HG03095 (cell line): ENCODE measurements around the gene ABLIM2.

Experiments
- ATAC-seq: cut with Tn5 transposase; IDR thresholded peaks from one replicate; pipeline ENCODE4 v1.9.1; 2021; ENCODE audit warnings: moderate library complexity; ENCODE audit not compliant: unreplicated experiment

ABLIM2 gene

DNA sequence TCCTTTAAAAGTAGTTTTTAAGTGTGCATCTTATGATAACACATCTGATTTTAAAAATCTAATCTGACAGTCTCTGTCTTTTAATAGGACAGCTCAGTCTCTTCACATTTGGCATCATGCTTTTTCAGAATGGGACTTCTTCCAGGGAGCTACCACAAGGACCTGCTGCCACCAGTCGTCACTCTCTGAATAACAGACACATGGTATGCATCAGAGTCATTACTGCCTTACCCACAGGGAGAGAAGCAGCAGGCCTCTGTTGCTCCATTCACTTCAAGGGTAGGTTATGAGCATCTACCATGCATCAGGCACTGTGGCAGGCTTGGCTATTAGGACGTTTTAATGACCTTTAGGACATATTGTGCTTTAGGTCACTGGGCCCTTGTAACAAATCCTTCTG is 169.0 kb downstream of the ABLIM2 start:
- ATAC-seq = no peak

GRCh38 chr4:7988437-7988836 is 170.2 kb downstream of the ABLIM2 start:
- ATAC-seq = no peak

- no peak for ATAC-seq
Observed at GRCh38 chr4:7987148-7987989, 171.2 kb downstream of the ABLIM2 start.

DNA sequence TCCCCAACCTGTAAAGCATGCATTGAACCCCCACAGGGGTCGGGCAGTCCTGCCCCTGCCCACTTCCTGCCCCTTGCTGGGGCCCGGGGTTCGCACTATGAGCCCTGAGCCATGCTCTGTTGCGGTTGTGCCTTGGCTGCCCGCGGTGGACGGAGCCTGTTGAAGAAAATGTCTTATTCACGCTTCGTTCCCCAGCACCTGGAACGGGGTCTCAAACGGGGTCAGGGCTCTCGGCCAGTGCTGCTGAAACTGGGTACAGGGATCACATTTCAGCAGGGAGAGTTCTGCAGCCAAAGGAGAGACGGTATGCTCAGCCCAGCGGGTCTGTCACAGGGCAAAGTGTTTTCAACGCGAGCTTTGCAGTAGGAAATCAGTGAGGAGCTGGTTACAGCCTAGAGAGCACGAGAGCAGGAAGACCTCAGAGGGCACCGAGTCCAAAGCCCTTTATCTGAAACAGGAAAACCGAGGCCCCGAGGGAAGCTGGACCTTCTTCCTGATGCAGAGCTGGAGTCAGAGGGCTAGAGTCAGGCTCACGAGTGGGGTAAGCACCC is 172.6 kb downstream of the ABLIM2 start:
- no peak for ATAC-seq

DNA sequence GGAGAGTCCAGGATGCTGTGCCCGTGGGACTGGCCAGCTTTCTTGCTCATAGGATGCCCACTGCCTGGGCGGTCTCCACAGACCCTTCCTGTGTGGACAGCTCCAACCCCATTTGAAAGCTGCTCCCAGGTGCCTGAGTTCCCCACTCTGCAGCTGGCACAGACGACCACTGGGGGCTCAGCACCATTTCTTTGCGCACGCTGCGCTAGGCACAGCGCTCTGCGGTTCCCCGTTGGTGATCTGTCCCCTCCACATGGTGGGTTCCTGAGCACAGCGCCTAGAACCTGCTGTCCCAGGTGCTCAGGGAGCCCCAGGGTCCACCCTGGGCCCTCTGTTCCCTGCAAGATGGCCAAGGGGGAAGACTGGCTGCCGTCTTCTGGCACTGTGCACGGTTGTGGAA is 173.5 kb downstream of the ABLIM2 start:
- ATAC-seq = no peak

DNA sequence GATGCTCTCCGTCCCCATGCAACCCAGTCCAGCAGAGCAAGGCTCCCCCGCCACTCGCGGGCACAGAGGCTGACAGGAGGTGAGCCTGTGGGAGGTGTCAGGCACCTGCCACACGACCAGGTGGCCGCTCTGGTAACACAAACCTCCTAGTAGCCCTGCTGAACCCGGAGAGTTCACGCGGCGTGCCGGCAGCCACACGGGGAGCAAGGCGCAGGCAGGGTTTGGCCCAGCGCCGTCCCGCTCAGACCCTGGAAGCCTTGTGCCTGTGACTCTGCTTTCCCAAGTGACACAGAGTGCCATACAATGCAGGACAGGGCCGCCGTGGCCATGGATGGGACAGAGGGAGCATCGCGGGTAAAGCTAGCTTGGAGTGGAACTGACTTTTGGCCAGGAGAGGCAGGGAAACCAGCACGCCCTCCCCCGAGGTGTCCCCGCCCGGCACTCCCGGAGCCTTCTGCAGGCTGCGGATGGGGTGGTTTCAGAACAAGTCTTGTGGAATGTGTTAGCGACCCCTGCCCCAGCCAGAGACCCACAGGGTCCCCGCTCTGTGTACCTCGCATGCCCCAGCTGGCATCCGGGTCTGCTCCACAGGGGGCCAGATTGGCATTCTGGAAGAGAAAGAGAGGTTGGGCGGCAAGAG is 174.2 kb downstream of the ABLIM2 start:
- ATAC-seq = no peak

DNA sequence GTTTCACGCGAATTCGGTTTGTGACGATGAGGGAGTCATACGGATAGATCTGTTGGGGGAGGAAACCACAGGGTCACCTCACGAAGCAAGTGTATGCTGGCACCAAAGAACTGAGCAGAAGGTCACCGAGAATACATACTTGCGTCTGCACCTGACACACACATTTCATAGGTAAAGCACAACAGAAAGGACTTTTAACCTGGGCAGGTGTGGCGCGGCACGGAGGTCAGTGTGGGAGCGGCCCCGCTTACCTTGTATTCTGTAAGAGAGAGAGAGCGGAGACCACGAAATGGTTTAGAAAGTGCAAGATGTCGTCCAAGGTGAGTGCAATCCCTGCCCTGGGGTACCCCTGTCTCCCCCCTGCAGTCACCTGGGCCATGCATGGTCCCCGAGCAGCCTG is 175.3 kb downstream of the ABLIM2 start:
- ATAC-seq = no peak

- ATAC-seq = no peak
Observed at GRCh38 chr4:7981738-7982394, 176.7 kb downstream of the ABLIM2 start.

DNA sequence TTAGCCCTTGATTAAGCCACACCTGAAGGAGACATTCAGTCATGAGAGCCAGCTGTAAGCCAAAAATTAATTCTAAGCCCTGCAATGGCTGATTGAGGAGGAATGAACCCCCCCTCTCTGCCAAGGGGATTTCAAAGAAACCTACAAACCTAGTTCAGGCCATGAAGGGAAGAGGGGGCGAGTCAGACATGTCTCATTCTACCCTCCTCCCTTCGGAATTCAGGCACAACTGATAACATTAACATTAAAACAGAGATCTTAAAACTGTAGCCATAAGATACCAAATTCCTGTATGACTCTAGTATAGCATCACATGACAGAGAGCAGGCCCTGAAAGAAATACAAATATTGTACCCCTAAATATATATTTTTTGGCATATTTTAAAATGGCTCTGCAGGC is 178.6 kb downstream of the ABLIM2 start:
- ATAC-seq = no peak

- ATAC-seq = no peak
Observed at GRCh38 chr4:7979652-7979968, 179.0 kb downstream of the ABLIM2 start.

GRCh38 chr4:7978907-7979651 is 179.5 kb downstream of the ABLIM2 start:
- no peak for ATAC-seq

DNA sequence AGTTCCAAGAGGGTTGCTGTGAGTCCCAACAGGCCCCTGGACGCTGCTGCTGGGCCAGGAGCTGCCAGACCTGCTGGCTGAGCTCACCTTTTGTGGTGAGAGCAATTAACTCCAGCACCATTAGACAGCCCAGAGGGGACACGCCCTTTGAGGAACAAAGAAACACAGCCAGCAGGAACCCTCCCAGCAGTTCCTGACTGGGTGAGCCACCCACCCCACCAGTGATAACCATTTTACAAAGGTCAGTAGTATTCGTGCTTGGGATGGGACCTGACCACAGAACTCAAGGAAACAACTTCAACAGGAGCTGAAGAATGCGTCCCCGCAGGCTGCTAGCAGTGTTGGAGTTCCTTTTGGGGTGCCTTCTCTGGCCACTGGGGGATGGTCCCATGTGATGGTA is 180.1 kb downstream of the ABLIM2 start:
- ATAC-seq = no peak

DNA sequence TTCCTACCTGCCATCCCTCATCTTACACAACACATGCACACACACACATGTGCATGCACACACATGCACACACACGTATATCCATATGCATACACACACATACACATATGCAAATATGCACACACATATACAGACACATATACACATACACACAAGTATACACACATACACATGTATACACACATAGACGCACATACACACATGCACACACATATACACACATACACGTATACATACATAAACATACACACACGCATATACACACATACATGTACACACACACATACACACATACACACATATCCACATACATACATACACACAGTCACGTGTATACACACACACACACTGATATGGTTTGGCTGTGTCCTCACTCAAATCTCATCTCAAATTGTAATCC is 182.0 kb downstream of the ABLIM2 start:
- no peak for ATAC-seq

DNA sequence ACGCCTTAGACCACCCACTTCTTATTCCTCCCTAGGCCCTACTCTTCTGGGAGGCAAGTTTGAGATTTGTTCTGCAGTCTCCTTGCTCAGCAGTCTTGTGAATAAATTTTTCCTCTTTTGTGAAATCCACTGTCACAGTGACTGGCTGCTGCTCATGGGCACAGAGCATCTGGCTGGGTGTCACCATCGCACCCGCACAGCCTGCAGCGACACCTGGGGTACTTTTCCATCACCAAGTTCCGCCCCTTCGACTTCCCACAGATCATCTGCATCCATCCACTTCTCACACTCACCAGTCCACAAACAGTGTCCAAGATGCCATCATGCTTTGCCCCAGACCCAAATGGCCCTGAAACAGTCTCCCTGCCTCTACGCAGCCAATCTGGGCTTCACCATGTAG is 182.6 kb downstream of the ABLIM2 start:
- no peak for ATAC-seq

- ATAC-seq = no peak
Observed at GRCh38 chr4:7974425-7974824, 184.2 kb downstream of the ABLIM2 start.

GRCh38 chr4:7973545-7973981 is 185.1 kb downstream of the ABLIM2 start:
- ATAC-seq = no peak

DNA sequence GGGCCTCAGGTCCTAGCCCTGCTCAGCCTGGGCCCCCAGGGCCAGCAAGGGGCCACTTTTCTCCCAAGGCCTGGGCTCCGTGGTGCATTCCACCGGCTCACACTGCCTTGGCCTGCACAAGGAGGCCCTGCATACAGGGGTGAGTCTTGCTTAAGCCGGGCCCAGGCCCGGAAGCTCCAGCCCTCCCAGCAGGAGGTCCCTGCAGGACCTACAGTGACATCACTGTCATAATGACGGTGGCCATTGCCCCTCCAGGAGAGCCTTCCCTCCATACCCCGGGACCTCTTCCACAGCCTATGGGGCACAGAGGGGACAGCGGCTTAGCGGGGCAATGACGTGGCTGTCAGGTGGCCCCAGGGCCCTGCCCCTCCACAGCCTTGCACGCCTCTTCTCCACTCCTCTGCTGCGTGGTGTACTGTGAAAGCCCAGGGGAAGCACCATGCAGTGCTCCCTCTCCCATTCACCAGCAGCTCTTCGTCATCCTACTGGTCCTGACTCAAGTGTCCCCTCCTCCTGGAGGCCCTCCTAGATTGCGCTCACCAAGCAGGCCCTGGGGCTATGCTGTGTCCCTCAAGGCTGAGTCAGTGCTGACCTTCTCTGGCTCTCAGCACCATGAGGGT is 186.6 kb downstream of the ABLIM2 start:
- ATAC-seq = no peak

GRCh38 chr4:7971159-7971631 is 187.4 kb downstream of the ABLIM2 start:
- ATAC-seq = no peak

- ATAC-seq = no peak
Observed at GRCh38 chr4:7970361-7970946, 188.2 kb downstream of the ABLIM2 start.

GRCh38 chr4:7968262-7968896 is 190.2 kb downstream of the ABLIM2 start:
- ATAC-seq = no peak
